ENCODE results near the gene RASSF5. TPM values are rescaled to one million over a fixed set of nuclear protein-coding genes. Genes with fewer than 3 reads are reported as not detected.

RASSF5 gene
- polyA plus RNA-seq, 12 donors, result 4.8 to 14.7 (median 7.7) TPM; not detected in 1

DNA sequence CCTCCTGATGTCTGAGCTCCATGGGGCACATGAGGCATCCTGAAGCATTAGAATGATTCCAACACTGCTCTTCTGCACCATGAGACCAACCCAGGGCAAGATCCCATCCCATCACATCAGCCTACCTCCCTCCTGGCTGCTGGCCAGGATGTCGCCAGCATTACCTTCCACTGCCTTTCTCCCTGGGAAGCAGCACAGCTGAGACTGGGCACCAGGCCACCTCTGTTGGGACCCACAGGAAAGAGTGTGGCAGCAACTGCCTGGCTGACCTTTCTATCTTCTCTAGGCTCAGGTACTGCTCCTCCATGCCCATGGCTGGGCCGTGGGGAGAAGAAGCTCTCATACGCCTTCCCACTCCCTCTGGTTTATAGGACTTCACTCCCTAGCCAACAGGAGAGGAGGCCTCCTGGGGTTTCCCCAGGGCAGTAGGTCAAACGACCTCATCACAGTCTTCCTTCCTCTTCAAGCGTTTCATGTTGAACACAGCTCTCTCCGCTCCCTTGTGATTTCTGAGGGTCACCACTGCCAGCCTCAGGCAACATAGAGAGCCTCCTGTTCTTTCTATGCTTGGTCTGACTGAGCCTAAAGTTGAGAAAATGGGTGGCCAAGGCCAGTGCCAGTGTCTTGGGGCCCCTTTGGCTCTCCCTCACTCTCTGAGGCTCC is 11.1 kb upstream of the RASSF5 start:
- no peak for DNase-seq

GRCh38 chr1:206497363-206497762 is 10.0 kb upstream of the RASSF5 start:
- no peak for DNase-seq

DNA sequence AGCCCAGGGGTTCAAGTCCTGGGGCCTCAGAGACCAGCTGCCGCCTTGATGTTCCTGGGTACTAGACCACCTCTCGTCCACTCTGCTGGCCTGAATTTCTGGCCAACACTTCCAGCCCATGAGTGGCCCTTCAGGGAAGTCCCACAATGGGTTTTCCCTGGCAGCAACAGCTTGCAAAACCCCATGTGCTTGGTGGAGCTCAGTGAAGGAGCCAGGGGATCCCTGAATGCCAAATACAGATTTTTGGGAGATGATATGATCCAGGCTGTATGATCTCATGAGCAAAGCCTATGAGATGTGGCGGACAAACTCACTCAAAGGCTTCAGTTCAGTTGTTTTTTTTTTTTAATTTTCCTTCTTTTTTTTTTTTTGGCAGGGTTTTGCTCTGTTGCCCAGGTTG is 9.6 kb upstream of the RASSF5 start:
- DNase-seq, result no peak

DNA sequence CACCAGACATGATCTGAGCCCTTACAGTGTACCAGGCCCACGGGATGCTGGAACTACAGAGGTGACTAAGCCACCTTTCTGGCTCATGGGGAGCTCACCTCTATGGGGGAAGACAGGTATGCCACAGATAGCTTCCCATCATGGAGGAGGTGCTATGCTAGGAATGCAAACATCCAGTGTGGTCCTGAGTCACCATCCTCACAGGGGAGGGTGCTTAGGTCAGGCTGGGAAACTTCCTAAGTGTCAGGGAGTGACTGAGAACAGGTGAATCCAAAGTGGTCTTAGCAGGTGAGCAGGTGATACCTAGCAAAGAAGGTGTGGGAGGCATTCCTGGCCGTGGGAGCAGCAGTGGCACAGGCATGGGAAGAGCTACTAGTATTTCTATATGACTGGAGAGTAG is 8.6 kb upstream of the RASSF5 start:
- no peak for DNase-seq

- DNase-seq, result no peak
These were observed 7.3 kb upstream of the RASSF5 start for GRCh38 chr1:206500046-206500445.

DNA sequence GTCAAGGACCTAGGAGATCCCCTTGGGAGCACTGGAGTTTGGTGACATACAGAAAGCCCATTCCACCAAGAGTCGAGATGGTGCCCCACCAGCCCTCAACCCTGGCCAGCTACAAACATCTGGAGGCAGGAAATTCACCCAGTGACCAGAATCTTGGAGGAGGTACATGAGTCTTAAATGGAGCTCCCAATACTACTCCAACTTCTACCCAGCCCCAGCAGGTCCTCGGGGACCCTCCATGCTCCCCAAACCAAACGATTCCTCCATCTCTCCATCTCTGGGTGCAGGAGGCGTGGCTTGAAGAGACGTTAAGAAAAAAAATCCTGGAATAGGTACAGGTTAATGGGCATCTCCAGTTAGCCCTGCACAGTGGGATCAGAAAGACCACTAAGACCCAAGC is 5.5 kb upstream of the RASSF5 start:
- no peak for DNase-seq

GRCh38 chr1:206502403-206502802 is 4.9 kb upstream of the RASSF5 start:
- DNase-seq, result no peak

GRCh38 chr1:206502812-206503211 is 4.5 kb upstream of the RASSF5 start:
- no peak for DNase-seq

DNA sequence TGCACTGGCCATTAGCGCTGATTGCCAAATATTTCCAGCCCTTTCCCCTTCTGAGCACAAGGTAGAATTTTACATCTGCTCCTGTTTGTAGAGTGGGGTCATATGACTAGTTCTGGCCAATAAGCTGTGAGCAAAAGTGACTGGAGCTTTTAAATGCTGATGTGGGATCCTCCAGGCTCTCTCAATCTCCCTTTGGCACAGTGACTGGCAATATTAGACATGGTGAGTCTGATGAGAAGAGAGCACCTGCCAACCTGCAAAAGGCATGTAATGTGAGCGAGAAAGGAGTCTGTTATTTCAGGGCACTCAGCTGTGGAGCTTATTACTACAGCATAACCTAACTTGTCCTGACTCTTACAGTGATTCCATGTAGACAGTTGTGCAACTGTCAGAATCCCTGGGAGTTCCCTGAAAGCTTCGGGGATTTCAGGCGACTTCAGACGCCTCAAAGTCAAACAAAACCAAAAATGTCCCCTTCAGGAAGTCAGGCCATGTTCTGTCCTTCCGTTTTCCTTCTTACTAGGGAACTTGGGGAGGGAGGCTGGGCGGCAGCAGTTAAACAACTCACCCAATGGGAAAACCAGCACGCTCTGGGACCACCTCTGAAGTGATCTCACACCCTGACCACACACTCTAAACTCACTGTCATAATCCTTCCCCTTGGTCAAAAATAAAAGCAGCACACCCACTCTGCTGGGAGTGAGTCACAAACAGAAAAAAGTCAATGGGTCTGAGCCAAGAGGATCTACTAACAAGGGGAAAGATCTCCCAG is 3.6 kb upstream of the RASSF5 start:
- DNase-seq, result no peak

GRCh38 chr1:206504363-206504713 is 3.0 kb upstream of the RASSF5 start:
- no peak for DNase-seq

DNA sequence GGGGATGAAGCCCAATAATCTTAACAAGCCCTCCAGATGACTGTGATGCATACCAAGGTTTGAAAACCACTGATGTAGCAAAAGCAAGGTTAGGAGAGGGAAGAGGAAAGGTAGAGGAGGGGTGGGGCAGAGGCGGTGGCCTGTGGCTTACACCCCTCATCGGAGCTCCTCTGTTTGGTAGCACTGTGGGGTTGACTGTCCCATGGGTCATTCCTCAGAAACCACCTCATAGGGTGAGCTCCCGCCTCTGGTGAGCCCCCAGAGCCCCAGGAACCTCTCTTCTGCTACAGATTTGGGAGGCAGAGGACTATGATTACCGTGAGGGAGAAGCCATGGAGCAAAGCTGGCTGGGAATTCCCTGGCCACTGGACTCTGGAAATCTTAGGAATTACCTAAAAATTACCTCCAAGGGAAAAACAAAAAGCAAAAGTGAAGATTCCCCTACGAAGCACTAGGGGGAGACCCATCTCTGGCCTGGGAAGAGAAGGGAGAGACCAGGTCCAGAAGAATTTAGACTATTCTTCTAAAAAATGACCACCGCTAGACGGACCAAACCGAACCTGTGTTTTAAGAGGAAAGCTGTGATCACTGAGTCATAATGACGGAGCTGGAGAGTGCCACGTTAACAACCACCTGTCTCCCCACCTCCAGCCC is 1.5 kb upstream of the RASSF5 start:
- no peak for DNase-seq

DNA sequence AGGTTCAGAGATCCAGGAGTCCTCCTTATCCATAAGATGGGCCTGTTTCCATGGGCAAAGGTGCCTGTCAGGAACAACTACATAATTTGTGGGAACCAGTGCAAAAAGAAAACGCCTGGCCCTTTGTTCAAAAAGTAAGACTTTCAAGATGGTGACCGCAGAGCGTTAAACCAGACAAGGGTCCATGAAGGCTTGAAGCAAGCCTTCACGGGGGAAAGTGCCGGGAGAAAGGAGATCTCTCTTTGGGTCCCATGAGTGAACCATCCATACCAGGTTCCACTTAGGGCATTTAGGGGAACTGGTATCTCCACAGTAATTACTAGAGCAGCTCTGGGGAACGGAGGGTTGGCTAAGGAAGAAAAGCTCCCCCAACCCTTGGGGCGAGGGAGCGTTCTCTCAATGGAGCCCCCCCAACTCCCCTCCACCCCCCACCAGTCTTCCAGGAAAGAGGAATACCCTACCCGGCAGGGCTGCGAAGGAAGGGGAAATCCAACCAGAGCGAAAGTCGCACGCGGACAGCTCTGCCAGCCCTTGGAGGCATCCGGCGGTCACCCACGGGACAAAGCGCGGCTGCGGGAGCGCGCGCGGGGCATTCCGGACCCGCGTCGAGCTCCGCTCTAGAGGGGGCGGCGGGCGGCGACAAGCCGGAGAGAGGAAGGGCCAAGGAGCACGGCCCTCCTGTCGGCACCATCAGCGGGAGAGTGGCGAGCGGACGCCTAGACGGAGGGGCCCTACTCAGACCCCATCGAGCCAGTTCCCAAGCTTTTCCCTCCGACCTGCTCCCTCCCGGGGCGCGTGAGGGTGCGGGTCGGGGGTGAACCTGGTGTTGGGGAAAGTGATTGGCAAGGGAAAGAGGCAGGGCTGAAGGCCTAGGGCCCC is 687 bp upstream of the RASSF5 start:
- no peak for DNase-seq

GRCh38 chr1:206508130-206508889 is 979 bp downstream of the RASSF5 start:
- no peak for DNase-seq

DNA sequence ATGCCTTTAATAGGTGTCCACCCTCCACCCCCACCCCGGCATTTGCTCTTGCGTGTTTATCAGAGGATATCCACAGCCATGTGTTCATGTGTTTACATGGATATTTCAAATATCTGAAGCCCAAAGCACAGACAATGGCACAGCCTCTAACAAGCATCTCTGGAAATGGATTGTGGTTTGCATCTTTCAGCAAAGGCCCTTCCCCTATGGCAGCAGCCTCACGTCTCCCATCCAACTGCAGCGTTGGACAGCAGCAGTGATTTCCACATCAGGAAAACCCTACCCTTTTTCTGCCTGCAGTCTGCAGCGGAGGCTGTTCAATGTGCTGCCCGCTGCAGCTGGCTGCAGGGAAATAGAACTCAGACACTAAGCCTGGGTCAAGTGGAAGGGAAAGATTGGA is 1.6 kb downstream of the RASSF5 start:
- peak; percentile 71 for DNase-seq

DNA sequence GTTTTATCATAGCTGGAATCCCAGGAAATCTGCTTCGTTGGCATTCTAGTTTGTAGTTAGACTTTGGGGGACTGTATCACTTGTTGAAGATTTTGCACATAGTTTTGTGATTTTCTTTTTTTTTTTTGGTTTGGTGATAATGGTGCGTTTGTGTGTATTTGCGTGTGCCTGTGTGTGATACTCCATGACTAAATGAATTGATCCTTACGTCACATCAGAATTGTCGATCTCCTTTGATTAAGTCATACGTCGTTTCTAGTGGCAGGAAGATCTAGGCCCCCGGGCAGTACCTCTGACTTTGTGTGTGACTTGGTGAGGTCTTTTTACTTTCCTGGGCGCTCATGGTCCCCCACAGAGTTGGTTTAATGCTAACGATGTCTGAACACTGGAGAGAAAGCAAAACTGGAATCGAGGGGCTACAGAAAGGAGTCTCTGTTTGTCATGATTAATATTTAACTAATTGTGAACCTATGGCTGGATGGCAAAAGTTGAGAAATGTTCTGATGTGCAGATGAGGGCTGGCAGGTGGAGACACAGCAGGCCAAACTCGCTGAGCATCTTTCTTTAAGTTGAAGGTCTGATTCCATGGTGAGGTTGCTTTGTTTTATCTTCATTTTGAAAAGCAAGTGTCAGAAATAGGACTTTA is 2.4 kb downstream of the RASSF5 start:
- DNase-seq, result no peak

DNA sequence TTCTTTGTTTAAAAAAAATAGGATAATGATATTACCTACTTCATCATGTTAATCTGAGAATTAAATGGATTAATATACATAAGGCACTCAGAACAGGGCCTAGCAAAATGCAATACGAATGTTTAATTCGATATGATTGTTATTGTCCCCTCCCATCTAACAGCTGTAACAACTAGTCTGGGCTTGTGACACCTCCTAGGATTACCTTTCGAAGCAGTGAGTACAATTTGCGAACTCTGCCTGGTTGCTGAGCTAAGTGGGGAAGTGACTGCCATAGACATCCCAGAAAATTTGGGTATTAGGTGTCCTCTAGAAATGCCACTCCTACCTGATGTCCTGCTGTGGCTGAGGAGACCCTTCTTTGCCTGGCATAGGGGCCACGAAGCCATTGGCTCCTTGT is 3.0 kb downstream of the RASSF5 start:
- no peak for DNase-seq

- DNase-seq, result no peak
These were observed 4.2 kb downstream of the RASSF5 start for GRCh38 chr1:206511362-206512057.

DNA sequence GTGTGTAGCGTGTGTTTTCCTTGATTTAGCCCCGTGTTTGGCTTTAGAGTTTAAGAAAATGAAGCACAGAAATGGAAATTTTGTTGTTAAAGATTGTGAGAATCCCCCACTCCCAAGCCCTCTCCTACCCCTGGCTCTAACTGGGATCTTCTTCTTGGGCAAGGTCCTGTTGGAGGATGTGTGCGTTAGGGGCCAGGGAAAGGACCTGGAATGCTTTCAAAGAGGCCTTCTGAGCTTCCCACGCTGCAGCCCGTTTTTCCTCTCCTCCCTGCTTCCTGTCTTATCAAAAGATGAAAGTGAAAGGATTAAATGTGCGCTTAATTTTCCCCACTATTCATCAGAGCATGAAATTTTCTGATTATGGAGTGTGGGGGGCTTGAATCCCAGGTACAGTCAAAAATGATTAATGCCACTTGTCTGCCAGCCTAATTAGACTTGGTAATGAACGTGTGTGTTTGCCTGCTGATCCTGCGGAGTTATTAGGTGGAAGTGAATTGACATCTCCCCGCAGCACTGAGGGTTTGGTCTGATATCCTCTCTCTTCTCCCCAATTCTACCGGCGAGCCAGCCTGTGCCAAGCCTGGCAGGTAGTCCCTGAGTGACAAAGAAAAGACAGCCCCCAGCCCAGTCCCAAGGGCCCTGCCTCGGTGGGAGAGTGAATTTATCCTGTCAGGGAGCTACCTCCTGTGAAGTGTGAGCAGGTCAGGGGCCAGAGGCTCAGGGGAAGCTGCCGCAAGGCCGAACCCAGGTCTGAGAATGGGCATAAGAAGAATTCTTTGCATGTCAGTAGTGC is 4.9 kb downstream of the RASSF5 start:
- DNase-seq, result no peak

DNA sequence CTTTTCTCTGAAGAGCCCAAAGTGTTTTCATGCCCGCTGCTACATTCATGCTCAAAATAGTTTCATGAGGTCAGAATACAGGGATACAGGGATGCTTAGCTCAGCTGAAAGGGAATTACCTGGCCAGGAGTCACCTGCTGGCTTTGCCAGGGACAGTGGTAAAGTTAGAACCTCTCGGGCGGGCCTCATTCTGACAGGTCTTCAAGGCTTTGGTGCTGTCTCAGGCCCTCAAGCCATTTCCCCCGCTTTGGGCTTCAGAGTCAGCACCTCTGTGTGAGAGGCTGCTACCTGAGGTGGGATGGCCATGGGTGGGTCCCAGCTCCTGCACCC is 5.5 kb downstream of the RASSF5 start:
- no peak for DNase-seq

Data from muscle of arm (tissue), 12 donors.